Inflammatory macrophage (primary cell): Measurements from ENCODE around the gene C1orf141.
A peak's percentile ranks its signal among the peaks of the same experiment; 100 is the strongest.
"Not testable (repeated sequence)": the region's sequence is repeated elsewhere in the genome, so short reads cannot be mapped to it uniquely, and the experiment has no call there.

Experiments used
- DNase-seq, 2 donors: peaks; one replicate each; pipeline ENCODE4 v3.0.0-alpha.2; 2020 to 2022

The C1orf141 gene

DNA sequence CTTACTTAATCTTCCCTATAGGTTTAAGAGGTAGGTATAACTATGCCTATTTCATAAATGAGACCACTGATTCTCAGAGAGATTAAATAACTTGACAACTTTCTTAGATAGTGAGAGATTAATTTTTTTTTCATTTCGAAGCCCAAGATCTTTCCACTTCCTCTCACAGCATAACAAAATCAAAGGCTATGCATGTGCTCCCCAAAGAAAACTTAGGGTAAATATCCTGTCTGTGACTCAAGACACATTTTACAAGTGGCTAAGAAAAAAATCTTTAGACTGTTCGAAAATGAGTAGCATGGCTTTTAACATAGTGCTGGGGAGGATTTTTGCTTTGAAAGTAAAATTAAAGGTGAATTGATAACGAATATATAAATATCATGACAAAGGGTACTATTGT lies 8.2 kb upstream of the C1orf141 start:
- DNase-seq: no peak

DNA sequence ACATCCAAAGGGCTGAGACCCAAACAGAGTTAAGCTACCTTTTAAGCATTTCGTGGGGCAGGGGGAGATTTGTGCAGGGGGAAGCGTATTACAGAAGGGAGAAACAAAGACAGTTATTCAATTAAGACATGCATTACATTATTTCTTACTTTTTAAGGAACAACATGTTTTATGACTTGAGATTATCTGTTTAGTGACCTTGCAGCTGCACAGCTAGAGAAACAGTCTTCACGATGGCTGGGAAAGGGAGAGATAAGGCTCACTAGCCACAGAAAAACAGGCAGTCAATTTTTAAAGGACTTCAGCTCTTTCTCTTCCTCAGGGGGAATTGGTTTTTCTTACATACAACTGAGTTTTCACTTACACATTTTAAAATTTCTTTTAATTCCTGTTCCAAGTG lies 7.1 kb upstream of the C1orf141 start:
- not testable (repeated sequence) for DNase-seq

DNA sequence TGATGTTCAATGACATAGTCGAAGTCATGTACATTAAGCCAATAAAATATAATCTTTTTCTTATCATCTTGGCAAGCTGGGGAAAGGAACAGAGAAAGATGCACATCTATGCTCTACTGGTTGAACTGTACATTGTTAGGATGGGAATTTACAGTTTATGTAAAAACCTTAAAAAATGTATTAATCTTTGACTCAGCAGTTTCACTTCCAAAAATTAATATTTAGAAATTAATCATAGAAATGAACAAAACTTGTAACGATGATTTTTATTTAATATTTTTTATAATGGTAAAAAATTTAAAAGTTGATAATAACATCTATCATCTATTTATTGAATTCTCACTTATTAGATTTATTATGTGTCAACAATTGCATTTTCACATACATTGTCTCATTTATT lies 5.7 kb upstream of the C1orf141 start:
- DNase-seq: no peak

DNA sequence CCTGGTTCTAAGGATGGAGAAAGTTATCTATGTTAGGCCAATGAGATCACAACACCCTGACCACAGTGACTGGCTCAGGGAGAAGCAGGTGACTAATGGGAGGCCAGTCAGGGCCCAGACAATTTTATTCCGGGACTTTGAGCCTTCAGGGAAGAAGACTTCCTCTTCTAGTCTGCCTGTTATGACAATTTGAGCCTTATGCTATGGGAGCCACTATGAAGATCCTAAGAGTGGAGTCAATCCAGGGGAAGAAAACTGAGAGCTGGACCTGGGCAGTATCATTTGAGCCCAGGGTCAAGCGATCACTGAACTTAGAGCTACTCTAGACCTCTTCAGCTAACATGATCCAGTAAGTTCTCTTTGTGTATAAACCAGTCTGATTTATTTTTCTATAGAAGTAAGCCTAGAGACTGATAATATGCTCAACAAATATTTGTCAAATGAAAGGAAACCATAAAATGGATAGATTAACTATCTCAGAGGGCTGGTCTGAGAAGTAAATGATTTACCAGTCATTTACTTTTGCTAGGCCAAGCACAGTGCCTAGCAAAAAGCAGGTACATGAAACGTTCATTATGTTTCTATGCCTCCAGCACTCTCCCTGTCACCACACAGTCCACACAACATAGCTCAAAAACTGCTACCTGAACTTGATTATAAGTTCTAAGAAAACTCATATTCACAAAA lies 4.2 kb upstream of the C1orf141 start:
- no peak for DNase-seq

DNA sequence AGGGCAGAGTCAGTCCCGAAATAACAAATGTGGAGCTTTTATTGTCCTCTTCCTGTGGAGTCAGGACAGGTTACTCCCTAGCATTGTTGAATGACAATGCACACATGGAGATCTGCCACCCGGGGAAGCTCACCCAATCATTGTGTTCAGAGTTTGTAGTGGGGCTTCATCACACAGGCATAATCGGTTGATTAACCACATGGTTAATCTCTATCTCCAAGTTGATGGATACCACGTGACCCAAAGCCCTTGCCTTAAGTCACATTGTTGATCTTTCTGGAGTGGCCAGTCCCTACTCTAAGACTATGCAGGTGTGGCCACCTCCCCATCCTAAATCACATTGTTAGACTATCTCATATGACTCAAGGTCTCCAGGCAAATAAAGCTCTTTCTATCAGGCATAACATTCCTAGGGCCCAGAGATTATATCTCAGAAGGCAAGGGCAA lies 2.6 kb upstream of the C1orf141 start:
- DNase-seq: no peak

DNA sequence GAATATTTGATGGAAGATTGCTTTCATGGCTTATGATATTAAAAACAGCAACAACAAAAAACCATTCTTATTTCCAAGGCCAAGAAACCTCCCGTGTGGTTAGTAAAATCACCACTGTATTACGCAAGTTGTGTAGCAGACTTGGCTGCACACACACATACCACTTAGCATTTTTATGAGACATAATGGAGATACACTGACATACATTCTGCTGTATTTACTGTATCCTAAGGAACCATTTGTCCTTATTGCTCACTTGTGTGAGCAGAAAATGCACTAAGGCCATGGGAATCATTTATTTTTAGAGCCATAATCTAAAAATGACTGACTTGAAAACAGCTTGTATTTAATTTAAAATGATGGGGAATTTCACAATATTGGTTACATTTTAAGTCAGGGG lies 584 bp upstream of the C1orf141 start:
- no peak for DNase-seq

DNA sequence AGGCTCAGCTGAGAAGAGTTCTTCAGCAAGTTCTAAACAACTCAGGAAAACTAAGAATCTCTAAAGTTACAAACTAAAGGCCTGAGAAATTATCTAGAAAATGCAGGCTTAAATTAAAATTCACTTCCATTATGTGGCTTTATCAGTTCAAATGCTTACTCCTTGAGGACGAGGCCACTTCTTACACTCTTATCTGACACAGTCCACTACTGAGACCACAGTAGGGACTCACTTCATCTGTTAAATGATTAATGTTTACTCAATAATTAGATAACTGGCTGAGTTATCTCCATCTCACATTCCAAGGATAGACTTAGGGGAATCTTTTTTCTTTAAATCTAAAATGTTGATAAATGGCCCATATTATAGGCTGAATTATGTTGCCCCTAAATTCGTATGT lies 1.6 kb downstream of the C1orf141 start:
- no peak for DNase-seq

DNA sequence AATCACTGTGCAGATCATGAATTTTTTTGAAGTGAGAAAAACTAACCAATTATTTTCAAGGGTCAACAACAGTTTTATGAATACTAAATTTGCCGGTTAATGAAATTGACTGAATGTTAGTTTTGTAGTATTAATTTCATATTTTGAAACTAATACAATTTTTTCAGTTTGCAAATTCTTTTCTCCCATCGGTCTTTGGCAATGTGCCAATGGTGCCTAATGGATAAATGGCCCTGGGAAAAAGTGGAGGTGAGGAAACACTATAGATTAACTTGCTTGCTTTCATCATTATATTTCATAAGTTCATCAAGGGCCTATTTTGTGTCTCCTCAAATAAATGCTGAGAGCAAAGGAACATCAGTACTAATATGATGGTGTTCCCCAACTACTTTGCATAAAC lies 4.1 kb downstream of the C1orf141 start:
- DNase-seq: no peak

DNA sequence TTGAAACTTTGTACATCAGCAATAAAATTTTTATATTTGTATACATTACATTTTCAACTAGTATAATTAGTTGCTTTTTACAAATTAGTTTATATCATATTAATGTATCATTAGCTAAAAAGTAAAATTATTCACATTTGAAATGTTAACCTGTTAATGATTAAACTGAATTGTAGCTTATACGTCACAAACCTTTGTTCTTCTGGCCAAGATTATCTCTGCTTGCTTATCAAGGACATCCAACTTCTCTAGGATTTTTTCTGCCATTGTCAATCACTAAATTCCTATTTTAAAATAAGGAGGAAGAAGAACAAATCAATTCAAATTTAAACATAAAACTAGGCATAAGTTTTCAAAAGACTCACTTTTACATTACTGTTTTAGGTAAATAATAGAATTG lies 7.8 kb downstream of the C1orf141 start:
- no peak for DNase-seq

DNA sequence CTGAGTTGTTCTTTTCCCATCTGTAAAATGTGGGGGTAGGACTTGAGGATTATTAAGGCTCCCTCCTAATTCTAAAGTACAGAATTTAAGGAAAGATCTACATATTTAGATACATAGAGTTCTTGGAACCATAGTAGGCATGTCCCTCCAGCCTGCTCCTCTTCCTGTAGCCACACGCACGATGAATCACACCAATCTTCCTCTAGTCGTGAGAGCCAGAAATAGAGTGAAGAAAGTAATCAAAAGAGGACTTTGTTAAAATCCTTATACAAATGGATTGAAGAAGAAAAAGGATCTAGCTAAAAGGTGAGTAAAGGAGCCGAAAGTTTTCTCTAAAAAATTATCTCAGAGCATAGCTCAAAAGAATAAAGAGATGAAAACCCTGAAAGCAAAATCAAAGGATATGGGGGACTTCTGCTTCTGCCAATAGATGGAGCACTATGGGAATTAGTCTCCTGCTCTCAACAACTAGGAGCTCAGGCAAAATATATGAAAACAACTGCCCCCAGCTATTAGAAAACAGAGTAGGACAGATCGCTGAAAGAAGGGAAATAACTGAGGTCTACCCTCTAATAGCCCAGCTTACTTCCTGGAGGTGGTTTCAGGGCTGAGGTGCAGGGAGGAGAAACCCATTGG lies 8.5 kb downstream of the C1orf141 start:
- DNase-seq: no peak

DNA sequence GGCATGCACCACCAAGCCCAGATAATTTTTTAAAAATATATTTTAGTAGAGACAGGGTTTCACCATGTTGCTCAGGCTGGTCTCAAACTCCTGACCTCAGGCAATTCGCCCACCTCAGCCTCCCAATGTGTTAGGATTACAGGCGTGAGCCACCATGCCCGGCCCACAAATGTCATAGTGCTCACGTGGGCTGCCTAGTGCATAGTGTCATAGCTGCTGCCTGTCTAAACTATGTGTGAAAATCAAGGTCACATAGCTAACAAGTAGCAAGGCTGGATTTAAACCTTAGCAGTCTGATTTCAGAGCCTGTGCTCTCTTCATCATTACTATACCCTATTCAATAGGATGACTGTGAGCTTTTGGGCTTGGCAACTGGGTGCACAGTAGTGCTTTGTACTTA lies 10.3 kb downstream of the C1orf141 start:
- DNase-seq: no peak

DNA sequence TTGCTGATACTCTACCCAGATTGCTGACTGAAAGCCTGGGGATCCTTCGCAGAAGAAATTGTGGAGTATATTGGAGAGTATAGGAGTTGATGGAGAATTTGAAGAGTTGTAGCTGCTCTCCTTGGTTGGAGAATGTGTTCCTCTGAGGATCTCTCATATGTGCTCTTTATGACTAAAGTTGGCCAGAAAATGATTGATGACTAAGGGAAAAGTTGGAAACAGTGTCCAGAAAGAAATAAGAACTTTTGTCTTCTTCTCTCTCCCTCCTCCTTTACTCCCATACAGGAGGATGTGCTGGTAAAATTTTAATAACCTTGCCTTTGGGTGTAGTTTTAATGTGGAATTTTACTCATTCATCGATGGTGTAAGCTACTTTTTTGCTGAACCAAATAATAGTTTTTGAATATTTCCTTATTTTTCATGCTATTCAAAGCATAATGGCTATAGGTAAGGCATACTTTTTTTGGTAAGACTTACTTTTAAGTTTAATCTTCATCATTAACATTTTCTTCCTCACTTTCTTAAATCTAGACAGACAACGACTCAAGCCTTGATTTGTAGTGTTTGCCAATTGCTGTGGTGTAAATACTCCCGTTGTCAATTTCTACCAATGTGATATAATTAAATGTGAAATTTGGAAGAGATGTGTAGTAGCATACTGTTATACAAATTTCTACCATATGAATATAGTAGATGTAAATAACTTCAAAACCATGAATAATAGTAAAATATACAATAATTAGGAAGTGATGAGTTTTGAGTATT lies 13.7 kb downstream of the C1orf141 start:
- no peak for DNase-seq

DNA sequence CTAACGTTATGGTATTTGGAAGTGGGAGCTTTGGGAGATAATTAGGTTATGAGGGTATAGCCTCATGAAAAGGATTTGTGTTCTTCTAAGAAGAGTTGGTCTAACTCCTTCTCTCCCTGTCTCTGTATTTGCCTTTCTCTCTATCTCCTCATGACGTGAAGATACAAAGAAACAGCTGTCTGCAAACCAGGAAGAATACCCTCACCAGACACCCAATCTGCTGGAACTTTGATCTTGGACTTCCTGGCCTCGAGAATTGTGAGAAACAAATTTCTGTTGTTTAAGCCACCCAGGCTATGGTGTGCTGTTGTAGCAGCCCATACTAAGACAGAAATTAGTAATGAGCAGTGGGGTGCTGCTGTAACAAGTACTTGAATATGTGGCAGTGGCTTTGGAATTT lies 16.1 kb downstream of the C1orf141 start:
- DNase-seq: no peak

DNA sequence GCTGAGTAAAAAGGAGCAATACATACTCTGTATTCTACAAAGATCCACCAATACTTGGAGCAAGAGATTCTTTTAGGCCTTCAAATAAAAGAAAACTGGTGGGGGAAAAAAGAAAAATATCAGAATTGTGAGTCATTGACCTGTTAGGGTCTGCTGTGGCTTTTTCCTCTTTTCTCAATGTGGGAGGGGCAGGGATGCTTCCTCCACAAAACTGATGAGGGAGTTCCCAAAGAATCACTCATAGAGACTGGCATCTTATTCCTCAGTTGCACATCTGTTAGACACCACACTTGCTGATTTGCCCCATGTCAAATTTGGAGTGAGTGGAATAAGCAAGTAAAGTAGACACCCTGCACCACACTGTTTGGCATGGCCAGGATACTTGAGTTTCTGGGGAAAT lies 16.6 kb downstream of the C1orf141 start:
- no peak for DNase-seq

DNA sequence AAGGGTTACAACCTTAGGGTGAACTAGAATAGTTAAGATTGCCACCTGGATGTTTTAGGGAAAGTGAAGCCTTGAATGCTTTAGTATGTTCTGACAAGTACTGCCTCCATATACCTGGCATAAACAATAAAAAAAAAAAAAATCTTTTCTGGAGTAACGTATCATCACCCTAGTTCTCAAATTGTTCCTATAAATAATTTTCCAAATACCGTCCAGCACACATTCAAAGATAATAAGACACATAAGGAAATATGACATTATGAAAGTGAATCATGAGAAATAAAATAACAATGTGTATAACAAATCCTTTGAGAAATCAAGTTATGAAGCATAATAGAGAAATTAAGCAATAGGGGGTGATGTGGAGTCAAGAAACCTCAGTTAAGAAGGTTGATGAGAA lies 20.6 kb downstream of the C1orf141 start:
- DNase-seq: no peak

DNA sequence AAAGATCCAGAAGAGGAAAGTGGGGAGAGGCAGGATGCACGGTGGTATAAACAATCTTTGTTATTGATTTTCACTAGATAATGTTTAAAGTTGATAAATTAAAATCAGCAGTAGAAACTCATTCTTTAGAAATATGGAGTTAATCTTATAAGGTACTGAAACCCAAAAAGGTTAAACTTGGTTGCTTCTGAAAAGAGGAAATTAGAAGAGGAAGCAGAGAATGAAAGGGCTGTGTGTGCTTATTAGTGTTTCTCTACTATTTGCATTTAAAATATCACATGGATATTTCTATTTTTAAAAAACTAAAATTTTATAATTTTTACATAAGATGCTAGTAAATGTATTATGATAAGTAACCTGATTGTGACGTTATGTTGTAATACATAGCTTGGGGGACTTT lies 24.4 kb downstream of the C1orf141 start:
- DNase-seq: peak; percentile 24 to 47

DNA sequence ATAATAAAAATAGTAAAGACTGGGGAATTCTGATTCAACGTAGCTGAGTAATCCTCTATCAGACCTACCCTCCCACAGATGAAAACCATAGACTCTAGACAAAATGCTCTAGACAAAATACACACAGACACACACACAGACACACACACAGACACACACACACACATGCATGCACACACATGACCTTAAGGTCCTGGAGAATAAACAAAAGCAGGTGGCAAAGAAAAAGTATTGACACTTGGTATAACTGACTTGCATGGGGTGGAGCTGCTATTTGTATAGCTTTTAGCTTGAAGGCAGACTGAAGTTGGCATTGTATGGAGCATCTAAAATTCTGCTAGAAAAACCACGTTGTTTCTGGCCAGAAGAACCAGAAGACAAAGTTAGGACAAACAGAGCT lies 29.3 kb downstream of the C1orf141 start:
- no peak for DNase-seq

DNA sequence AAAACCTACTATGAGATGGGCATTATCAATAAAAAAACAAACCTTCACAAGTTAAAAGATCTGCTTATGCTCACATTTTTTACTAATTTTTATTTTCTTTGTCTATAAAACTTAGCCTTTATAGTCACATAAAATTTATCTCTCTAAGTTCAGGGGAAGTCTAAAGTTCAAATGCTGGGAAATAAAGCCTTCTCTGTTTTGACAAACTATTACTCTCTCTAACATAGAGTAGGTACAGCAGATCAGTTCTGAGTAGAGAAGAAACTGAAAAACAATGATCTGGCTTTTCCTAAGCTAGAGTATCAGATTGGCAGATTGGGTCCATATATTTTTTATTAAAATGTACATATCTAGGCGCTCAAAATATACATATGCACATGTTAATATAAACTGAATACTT lies 31.2 kb downstream of the C1orf141 start:
- DNase-seq: no peak

DNA sequence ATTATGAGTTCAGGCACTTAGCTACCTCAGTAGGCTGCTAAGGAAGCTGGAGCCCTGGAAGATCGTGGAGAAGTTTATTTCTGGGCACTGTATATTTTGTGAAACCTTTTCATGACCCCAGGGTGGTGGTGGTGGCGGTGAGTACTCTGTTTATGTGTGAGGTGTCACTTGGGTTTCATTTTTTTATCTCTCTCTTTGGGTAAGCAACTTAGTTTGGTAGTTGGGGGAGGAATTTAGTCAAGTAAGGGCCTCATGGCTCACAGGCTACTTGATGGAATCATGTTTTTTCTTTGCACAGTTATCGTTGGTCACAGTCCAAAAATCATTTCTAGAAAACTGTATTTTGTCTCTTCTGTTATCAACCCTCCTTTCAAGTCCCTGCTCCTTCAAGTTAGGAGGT lies 33.9 kb downstream of the C1orf141 start:
- no peak for DNase-seq

DNA sequence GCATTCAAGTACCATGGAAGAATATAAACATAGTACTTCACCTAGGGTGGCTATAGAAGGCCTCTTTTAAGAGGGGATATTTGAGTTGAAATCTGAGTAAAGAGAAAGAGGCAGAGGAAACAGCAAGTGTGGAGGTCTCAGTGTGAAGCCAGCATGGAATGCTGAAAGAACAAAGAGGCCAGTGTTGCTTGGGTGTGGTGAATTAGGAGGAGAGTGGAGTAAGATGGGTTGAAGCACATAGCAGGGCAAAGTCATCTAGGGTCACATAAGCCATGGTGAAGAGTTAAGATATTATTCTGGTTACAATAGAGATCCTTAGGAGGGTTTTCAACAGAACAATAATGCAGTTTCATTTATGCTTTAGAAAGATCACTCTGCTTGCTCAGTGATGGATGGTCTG lies 37.5 kb downstream of the C1orf141 start:
- no peak for DNase-seq

DNA sequence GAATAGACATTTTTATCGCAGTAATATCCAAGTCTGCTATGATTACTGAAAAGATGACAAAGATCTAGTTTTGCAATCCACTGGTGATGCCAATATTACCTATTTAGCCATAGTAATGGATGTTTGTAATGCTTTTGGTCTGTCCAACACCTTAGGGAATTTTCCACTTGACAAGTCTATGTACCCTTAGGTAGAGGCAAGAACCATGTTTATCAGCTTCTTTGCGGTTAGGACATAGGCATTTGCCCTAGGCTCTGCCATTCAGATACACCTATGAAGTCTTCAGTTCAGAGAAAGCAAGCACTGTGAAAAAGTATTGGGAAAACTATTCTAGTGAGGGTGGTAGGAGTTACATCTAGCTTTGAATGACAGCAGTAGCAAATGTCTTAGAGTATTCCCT lies 40.6 kb downstream of the C1orf141 start:
- no peak for DNase-seq

DNA sequence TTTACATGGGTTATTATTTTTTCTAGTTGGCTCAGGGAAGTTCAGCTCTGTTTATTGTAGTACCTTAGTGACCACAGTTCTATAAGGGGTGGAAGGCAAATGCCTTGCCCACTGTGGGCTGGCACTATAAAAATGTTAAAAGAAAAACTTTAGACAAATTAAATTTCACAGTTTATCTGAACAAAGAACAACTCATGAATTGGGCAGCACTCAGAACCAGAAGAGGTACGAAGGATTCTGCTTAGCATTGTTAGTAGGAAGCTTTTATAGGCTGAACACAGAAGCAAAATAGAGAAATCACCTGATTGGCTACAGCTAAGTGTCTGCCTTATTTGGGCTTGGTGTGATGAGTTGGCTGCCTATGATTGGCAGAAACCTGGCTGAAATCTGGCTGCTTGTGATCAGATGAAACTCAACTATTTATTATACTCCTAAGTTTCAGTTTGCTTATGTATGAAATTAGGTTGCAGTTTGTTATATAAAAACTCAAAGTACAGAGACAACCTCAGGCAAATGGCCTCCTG lies 45.0 kb downstream of the C1orf141 start:
- no peak for DNase-seq

DNA sequence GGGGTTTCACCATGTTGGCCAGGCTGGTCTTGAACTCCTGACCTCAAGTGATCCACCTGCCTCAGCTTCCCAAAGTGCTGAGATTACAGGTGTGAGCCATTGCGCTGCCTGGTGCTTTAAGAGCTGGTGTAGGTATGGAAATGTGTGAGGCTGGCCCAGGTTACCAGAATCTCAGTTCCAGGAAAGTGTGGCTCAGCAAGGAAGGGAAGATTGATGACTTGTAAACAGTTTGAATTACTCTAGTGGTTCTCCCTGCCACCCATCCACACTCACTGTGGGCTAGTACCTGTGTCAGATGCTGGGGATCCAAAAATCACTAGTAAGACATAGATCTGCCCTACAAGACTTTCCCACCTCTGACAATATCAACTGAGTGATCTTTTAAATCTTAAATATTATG lies 46.3 kb downstream of the C1orf141 start:
- DNase-seq: no peak

DNA sequence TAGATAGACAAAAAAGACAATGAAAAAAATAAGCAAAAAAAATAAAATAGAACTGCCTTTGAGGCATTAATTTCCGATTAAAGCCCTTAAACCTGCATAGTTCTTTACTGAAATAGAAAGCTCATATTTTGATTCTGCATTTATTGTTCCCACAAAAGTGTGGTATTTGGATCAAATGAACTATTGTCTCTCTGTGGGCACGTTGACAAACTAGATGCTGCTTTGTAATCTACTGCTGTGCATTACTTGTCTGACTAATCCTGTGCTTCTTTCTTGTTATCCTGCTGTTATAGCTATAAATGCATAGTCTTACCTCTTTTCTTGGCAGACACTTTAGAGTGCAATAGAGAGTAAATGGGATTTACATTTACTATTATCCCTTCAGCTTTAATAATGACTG lies 49.4 kb downstream of the C1orf141 start:
- no peak for DNase-seq
